GM12892 (cell line): ENCODE results near the gene NTN1.

Source experiments
- POLR2A ChIP-seq: IDR thresholded peaks from 2 replicates; pipeline ENCODE4 v1.6.1; 2011; ENCODE audit warnings: low read depth, low read length, control low read depth
- TAF1 ChIP-seq: IDR thresholded peaks from 2 replicates; pipeline ENCODE4 v1.6.1; 2011; ENCODE audit warnings: low read depth, mild to moderate bottlenecking, control low read depth, low read length, borderline replicate concordance

GRCh38 chr17:9141425-9141753 lies 120.1 kb downstream of the NTN1 start:
- TF ChIP-seq POLR2A (no peak), TAF1 (no peak)
